IMR-90 (cell line): ENCODE measurements around the gene CRHBP. TPM values are rescaled to one million over a fixed set of nuclear protein-coding genes. Genes with fewer than 3 reads are reported as not detected.

Experiments used
- ATAC-seq: fragments of 200-7000 bp; cut with Tn5 transposase; 2 replicates; pipeline ENCODE4 v1.9.1; 2020; ENCODE audit warnings: low read depth, mild to moderate bottlenecking, moderate library complexity
- BruUV-seq: library from RNA; stranded (reverse); fragments of 400-500 nt; replicated peaks from 2 replicates; lab custom pipeline; 2021; lab: Mats Ljungman, UMichigan
- CTCF ChIA-PET: fragments of 300-600 bp; formaldehyde crosslinking; extraction: SDS; loops from one replicate; lab custom pipeline; 2021; ENCODE audit warnings: antibody characterized with exemption; lab: Yijun Ruan, JAX
- POLR2A ChIA-PET: fragments of 300-600 bp; sonication (Branson Sonifier 250); formaldehyde crosslinking; loops from one replicate; lab custom pipeline; 2022; ENCODE audit warnings: antibody characterized with exemption; ENCODE audit not compliant: unreplicated experiment; lab: Charles Lee
- DNase-seq: peaks from one replicate; pipeline ENCODE4 v3.0.0; 2013
- H2AFZ ChIP-seq: replicated peaks from 2 replicates; pipeline ENCODE3; 2013; ENCODE audit warnings: low read length, mild to moderate bottlenecking; ENCODE audit not compliant: poor library complexity
- H2AK5ac ChIP-seq: 2 replicates; pipeline ENCODE4 v1.6.1; 2013; ENCODE audit warnings: low read depth, low read length, inconsistent platforms
- H2AK9ac ChIP-seq: replicated peaks from 2 replicates; pipeline ENCODE3; 2013; ENCODE audit warnings: mild to moderate bottlenecking, low read depth, low read length, moderate library complexity; ENCODE audit not compliant: poor library complexity
- H2BK120ac ChIP-seq: 2 replicates; pipeline ENCODE4 v1.6.1; 2013; ENCODE audit warnings: low read depth, low read length, inconsistent platforms
- H2BK15ac ChIP-seq: 3 replicates; pipeline ENCODE4 v1.6.1; 2013; ENCODE audit warnings: low read depth, low read length, inconsistent platforms
- H2BK20ac ChIP-seq: 2 replicates; pipeline ENCODE4 v1.6.1; 2013; ENCODE audit warnings: low read depth, mild to moderate bottlenecking, inconsistent platforms, low read length, moderate library complexity
- H2BK5ac ChIP-seq: 2 replicates; pipeline ENCODE4 v1.6.1; 2013; ENCODE audit warnings: mild to moderate bottlenecking, low read depth, low read length, inconsistent platforms; ENCODE audit not compliant: poor library complexity, severe bottlenecking
- H3K14ac ChIP-seq: replicated peaks from 2 replicates; pipeline ENCODE4 v1.6.1; 2013; ENCODE audit warnings: low read depth, low read length, inconsistent platforms
- H3K18ac ChIP-seq: 2 replicates; pipeline ENCODE4 v1.6.1; 2013; ENCODE audit warnings: low read depth, low read length, control low read depth
- H3K23ac ChIP-seq: 2 replicates; pipeline ENCODE4 v1.6.1; 2013; ENCODE audit warnings: low read depth, low read length, inconsistent platforms
- H3K27ac ChIP-seq: 2 replicates; pipeline ENCODE4 v1.5.1; 2013; ENCODE audit warnings: mild to moderate bottlenecking, control low read depth, low read length; ENCODE audit not compliant: insufficient read depth
- H3K27me3 ChIP-seq: 2 replicates; pipeline ENCODE4 v1.6.1; 2013; ENCODE audit warnings: low read length; ENCODE audit not compliant: control insufficient read depth, insufficient read depth
- H3K36me3 ChIP-seq: 2 replicates; pipeline ENCODE4 v1.6.1; 2013; ENCODE audit warnings: low read length, mixed read lengths; ENCODE audit not compliant: control insufficient read depth, insufficient read depth
- H3K4ac ChIP-seq: 2 replicates; pipeline ENCODE4 v1.6.1; 2013; ENCODE audit warnings: low read depth, low read length, inconsistent platforms
- H3K4me1 ChIP-seq: 2 replicates; pipeline ENCODE4 v1.6.1; 2013; ENCODE audit warnings: low read length, mixed read lengths; ENCODE audit not compliant: control insufficient read depth, insufficient read depth
- H3K4me2 ChIP-seq: 2 replicates; pipeline ENCODE4 v1.6.1; 2013; ENCODE audit warnings: low read depth, mild to moderate bottlenecking, control low read depth, low read length, moderate library complexity
- H3K4me3 ChIP-seq: 2 replicates; pipeline ENCODE4 v1.5.1; 2013; ENCODE audit warnings: low read depth, mild to moderate bottlenecking, control low read depth, low read length, moderate library complexity; ENCODE audit not compliant: insufficient read depth
- H3K56ac ChIP-seq: 2 replicates; pipeline ENCODE4 v1.6.1; 2013; ENCODE audit warnings: low read length, inconsistent platforms; ENCODE audit not compliant: insufficient read depth; ENCODE audit errors: extremely low read depth
- H3K79me1 ChIP-seq, 2 experiments: 2 replicates each; pipeline ENCODE4 v1.6.1; 2013; ENCODE audit warnings: low read length in 2 of 2, inconsistent platforms in 1 of 2, low read depth in 1 of 2
- H3K9ac ChIP-seq: 2 replicates; pipeline ENCODE4 v1.6.1; 2013; ENCODE audit warnings: low read depth, low read length, control low read depth
- H3K9me1 ChIP-seq: 2 replicates; pipeline ENCODE4 v1.6.1; 2013; ENCODE audit warnings: low read length, inconsistent platforms; ENCODE audit not compliant: insufficient read depth
- H3K9me3 ChIP-seq: 2 replicates; pipeline ENCODE4 v1.6.1; 2013; ENCODE audit warnings: low read length; ENCODE audit not compliant: control insufficient read depth, insufficient read depth
- H4K20me1 ChIP-seq: 2 replicates; pipeline ENCODE4 v1.6.1; 2013; ENCODE audit warnings: low read length, inconsistent platforms; ENCODE audit not compliant: insufficient read depth
- H4K5ac ChIP-seq: 2 replicates; pipeline ENCODE4 v1.6.1; 2013; ENCODE audit warnings: mild to moderate bottlenecking, low read depth, low read length, control low read depth
- H4K8ac ChIP-seq, 2 experiments: 2 replicates each; pipeline ENCODE4 v1.6.1; 2013; ENCODE audit warnings: low read depth in 2 of 2, low read length in 2 of 2, control low read depth in 1 of 2, inconsistent platforms in 1 of 2
- H4K91ac ChIP-seq: 2 replicates; pipeline ENCODE4 v1.6.1; 2013; ENCODE audit warnings: low read depth, low read length, inconsistent platforms; ENCODE audit not compliant: insufficient read depth
- MAZ ChIP-seq: IDR thresholded peaks from 2 replicates; pipeline ENCODE4 v1.6.1; 2012; ENCODE audit warnings: low read depth, mild to moderate bottlenecking, low read length, improper control_type of control experiment, moderate library complexity, borderline replicate concordance
- SMC3 ChIP-seq: fragments of 150-350 bp; IDR thresholded peaks from 2 replicates; pipeline ENCODE4 v1.6.1; 2016; ENCODE audit warnings: low read depth, mild to moderate bottlenecking, antibody characterized with exemption, low read length, moderate library complexity
- WGBS, 2 experiments: methylation state at CpG; one replicate each; pipeline versions ENCODE4 v1.1.5 to v1.1.7; 2013; ENCODE audit warnings: missing lambda C conversion rate in 2 of 2; ENCODE audit not compliant: insufficient read length in 1 of 2; ENCODE audit errors: extremely low coverage in 2 of 2; 5-methylcytosine and 5-hydroxymethylcytosine counted together
- dilution Hi-C: fragments of 300-500 bp; cut with HindIII; formaldehyde crosslinking; loops from one replicate; pipeline ENCODE4 v1.14.3; 2018; ENCODE audit warnings: low sequenced_read_pairs; ENCODE audit not compliant: unreplicated experiment
- in situ Hi-C: fragments of 300-500 bp; cut with MboI; formaldehyde crosslinking; loops from 3 replicates; pipeline ENCODE4 v1.14.3; 2019; ENCODE audit warnings: low sequenced_read_pairs, inconsistent platforms, mixed read lengths
- intact Hi-C: fragments of 100-400 bp; cut with micrococcal nuclease; formaldehyde crosslinking; loops from 2 replicates; pipeline ENCODE4 v1.10.0; 2022
- polyA plus RNA-seq, 3 experiments: library from polyadenylated mRNA; depleted of rRNA; stranded (reverse); fragments of >200 nt; gene quantifications; 2 replicates each; pipeline ENCODE4 v1.2.3, GENCODE V29; 2012; ENCODE audit warnings: low replicate concordance in 1 of 3
- total RNA-seq: library from RNA; depleted of rRNA; stranded (reverse); fragments of >200 nt; gene quantifications from 2 replicates; pipeline ENCODE4 v1.2.3, GENCODE V29; 2012

The CRHBP gene
- total and polyA plus RNA-seq, 2 of the 4 experiments (the other 2 are of a cell fraction) = 0.09 TPM; not detected in 1

- Histone ChIP-seq H2BK120ac (no peak overlapping the region), H3K9ac (no peak overlapping the region), H2AK9ac (no peak overlapping the region), H3K14ac (no peak overlapping the region), H4K5ac (no peak overlapping the region), H3K4ac (no peak overlapping the region), H2BK5ac (no peak overlapping the region), H3K27me3 (peaks cover 24% of the 10 kb centered on the region), H2BK20ac (no peak overlapping the region), H3K23ac (no peak overlapping the region), H3K27ac (no peak overlapping the region), H3K18ac (no peak overlapping the region), H3K4me3 (no peak overlapping the region), H3K36me3 (no peaks in the 10 kb centered on the region), H3K9me3 (no peaks in the 10 kb centered on the region), H3K79me1 (no peaks in the 10 kb centered on the region), H2AK5ac (no peak overlapping the region), H2BK15ac (no peak overlapping the region), H4K91ac (no peak overlapping the region), H3K4me1 (no peaks in the 10 kb centered on the region), H2AFZ (no peak overlapping the region), H4K20me1 (no peaks in the 10 kb centered on the region), H4K8ac (no peak overlapping the region), H3K56ac (no peak overlapping the region), H3K4me2 (no peak overlapping the region), H3K9me1 (no peaks in the 10 kb centered on the region)
- BruUV-seq = no TSS peak
- ATAC-seq (no peak), DNase-seq (no peak)
- POLR2A ChIA-PET = no interaction called here
- dilution Hi-C loops = no loop called here
- no peak for TF ChIP-seq SMC3
- TF ChIP-seq MAZ = no peak
- intact Hi-C loops = no loop called here
- no CpG with 5 or more reads among the region's 2 CpGs for WGBS, 2 experiments
- CTCF ChIA-PET = no interaction called here
- in situ Hi-C loops = no loop called here
Measured at GRCh38 chr5:77006124-77006523, 53.3 kb downstream of the CRHBP start.
